ENCODE measurements around the gene MEIOB.

DNA sequence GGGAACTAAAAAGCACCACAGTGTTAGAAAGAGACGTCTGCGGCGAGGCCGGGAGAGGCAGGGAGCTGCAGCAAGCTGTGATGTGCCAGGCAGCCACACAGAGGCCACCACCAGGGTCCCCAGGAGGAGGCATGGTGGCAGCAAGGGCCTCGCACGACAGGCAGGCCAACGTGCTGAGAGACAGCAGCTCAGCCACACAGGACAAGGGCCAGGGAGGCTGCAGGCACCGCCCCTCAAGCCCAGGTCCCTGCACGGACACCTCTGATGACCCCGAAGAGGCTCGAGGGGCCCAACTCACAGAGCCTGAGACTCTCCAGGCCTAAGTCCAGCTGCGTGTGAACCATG lies 51.0 kb downstream of the MEIOB start:
- TF ChIP-seq JUN (CRISPR knock-in tag; IDR thresholded peaks at IDR 0.05) (no peak), MYBL2 (CRISPR knock-in tag; IDR thresholded peaks at IDR 0.05) (no peak)
